DMS114 treated with DMSO at 0.1 percent for 48 hours (cell line): Measurements from ENCODE around the gene DNAH17.

Experiments
- DNase-seq: peaks from one replicate; lab custom pipeline; 2025; ENCODE audit not compliant: unreplicated experiment; lab: John Stamatoyannopoulos, UW

Gene DNAH17

GRCh38 chr17:78499715-78500540, 77.3 kb downstream of the DNAH17 start:
- no peak for DNase-seq

GRCh38 chr17:78498848-78499247, 78.3 kb downstream of the DNAH17 start:
- DNase-seq: no peak

GRCh38 chr17:78497115-78497540, 80.1 kb downstream of the DNAH17 start:
- DNase-seq: peak; percentile 56

GRCh38 chr17:78496311-78496710, 80.9 kb downstream of the DNAH17 start:
- no peak for DNase-seq

GRCh38 chr17:78495634-78496033, 81.6 kb downstream of the DNAH17 start:
- no peak for DNase-seq

GRCh38 chr17:78494696-78495330, 82.4 kb downstream of the DNAH17 start:
- DNase-seq: no peak

- no peak for DNase-seq
Observed at GRCh38 chr17:78493853-78494695, 83.1 kb downstream of the DNAH17 start.

GRCh38 chr17:78493450-78493849, 83.7 kb downstream of the DNAH17 start:
- no peak for DNase-seq

- no peak for DNase-seq
Observed at GRCh38 chr17:78492116-78492799, 84.9 kb downstream of the DNAH17 start.

GRCh38 chr17:78491236-78492115, 85.7 kb downstream of the DNAH17 start:
- DNase-seq: no peak

GRCh38 chr17:78490673-78491072, 86.5 kb downstream of the DNAH17 start:
- DNase-seq: no peak

GRCh38 chr17:78490156-78490555, 87.0 kb downstream of the DNAH17 start:
- no peak for DNase-seq

GRCh38 chr17:78488867-78489634, 88.1 kb downstream of the DNAH17 start:
- no peak for DNase-seq

GRCh38 chr17:78488156-78488555, 89.0 kb downstream of the DNAH17 start:
- no peak for DNase-seq

- no peak for DNase-seq
Observed at GRCh38 chr17:78486946-78487680, 90.1 kb downstream of the DNAH17 start.

- DNase-seq: no peak
Observed at GRCh38 chr17:78486228-78486802, 90.9 kb downstream of the DNAH17 start.

- no peak for DNase-seq
Observed at GRCh38 chr17:78485290-78486168, 91.7 kb downstream of the DNAH17 start.
